Amniotic epithelial cell (primary cell): Measurements from ENCODE around the gene PKHD1.

Source experiments
- DNase-seq: peaks from one replicate; pipeline ENCODE4 v3.0.0-alpha.2; 2010; ENCODE audit warnings: low read depth

Gene PKHD1

DNA sequence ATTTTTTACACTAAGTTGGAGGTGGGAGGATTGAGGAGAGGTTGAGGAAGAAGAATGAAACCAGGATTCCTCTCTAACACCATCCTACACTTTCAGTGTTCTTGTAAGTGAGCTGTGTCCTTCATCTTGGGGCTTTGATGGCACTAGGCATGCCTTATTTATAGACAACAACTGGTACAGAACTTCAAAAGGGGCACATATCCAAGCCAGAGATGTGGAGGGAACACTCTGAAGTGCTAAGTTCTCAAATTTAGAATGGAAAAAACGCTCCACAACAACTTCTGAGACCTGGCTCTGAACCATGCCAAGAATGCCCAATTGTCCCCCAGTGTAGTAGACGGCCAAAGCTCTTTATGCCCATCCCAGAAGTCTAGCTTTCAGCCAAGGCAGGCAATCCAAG, 16.2 kb upstream of the PKHD1 start:
- no peak for DNase-seq

DNA sequence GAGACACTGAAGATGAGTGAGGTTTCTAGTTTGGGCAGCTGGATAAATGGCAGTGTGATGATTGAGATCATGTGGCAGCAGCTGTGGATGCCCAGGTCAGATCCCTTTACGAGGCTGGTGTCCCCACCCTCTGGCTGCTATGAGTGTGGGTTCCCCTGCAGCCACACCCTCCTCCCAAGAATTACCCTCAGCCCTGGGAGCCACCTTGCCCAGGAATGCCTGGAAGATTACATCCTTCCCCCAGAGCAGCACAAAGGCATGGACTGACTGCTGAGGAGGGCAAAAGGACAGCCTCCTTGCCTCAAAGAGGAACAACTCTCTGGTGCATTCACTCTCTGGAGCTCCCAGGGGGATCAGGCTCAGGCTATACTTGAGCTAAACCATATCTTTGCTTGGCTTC, 15.0 kb upstream of the PKHD1 start:
- DNase-seq: no peak

DNA sequence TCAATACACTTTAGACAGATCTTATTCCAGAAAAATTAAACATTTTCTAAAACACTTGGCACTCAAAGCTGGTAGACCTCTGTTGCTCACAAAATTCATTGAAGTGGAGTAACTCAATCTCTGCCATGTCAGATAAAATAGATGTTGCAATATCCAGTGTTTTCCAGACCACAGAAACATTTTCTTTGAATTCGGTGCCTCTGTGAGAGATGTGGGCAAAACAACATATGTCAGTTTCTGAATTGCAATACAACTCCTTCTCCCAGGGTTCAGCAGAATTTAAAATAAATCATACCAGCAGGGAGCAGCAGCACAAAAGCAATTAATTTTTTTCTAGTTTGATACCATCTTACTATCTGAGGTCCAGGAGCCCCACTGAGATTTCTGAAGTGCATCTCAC, 11.3 kb upstream of the PKHD1 start:
- DNase-seq: no peak

GRCh38 chr6:52089758-52090348, 2.4 kb upstream of the PKHD1 start:
- DNase-seq: peak; percentile 5

DNA sequence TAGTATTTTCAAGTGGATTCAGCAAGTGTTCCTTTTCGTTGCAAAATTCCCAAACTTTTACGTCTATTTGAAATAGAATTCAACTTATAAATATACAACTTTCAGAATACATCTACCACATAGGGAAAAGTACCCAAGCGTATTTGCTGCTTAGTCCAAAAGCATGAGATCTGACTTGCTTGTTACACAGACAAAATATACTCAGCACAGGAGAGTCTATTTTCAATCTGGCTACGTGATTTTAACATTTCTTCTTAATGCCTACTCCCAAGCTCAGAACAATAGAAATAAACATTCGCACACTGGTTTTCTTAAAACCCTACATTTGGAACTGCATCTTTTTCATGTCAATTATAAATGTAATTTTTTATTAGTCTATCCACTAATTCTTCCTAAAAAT, 672 bp downstream of the PKHD1 start:
- DNase-seq: no peak

- no peak for DNase-seq
Observed at GRCh38 chr6:52081237-52081636, 6.2 kb downstream of the PKHD1 start.

DNA sequence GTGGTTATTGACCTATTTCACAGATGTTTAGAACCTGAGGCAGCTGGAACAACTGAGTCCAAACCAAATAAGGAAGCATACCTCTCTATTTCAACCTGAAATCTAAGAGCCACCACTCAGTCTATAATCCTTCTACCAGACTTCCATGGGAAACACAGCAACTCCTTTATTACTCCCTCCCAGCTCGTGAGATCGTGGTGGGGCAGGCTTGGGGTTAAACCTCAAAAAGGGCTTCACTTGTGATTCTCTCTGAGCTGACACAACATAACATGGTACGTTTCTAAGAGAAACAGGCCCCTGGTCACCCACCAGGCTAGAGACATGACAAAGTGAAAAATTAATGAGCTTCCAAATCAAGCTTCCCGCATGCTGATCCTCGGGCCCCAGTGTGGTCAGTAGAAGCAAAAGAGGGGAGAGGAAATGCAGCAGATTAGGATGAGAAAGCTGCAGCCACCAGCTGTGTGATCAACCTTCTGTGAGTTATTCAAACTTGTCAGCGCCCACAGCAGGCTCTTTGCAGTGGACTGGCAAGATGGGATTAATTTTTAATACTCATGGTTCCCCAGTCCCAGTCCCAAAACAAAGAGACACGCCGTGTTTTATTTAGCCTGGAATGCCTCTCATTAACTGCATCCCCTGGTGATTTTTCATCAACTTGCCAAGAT, 9.3 kb downstream of the PKHD1 start:
- no peak for DNase-seq

DNA sequence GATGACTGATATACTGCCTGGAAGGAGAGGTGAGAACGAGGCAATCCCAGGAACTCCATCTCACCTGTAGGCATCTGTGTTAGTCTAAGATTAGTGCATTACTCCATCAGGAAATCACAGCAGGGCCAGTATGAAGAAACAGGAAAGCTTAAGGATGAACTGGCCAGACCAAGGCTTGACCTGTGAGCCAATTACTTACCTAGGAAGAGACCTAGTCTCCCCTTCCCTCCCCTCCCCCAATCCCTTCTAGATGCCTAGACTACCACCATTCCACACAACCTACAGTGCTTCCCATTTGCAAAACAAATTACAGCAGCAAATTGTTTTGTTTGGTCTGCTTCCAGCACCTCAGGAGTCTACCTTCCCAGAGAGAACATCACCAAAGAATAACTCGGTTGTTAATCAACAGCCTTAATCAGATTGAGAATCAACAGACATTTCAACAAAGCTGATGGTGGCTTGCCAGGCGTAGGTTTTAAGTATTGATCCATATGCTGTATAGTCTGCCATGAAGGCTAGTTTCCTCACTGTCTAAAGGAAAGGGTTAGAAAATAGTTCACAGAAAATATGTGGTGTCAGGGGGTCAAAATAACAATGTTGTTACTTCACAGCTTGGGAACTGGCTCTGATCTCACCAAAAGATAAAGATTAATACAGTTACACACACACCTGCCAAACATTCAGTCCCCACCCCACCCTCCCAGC, 10.1 kb downstream of the PKHD1 start:
- DNase-seq: no peak

- no peak for DNase-seq
Observed at GRCh38 chr6:52076791-52077179, 10.6 kb downstream of the PKHD1 start.

- DNase-seq: no peak
Observed at GRCh38 chr6:52074716-52075115, 12.7 kb downstream of the PKHD1 start.

DNA sequence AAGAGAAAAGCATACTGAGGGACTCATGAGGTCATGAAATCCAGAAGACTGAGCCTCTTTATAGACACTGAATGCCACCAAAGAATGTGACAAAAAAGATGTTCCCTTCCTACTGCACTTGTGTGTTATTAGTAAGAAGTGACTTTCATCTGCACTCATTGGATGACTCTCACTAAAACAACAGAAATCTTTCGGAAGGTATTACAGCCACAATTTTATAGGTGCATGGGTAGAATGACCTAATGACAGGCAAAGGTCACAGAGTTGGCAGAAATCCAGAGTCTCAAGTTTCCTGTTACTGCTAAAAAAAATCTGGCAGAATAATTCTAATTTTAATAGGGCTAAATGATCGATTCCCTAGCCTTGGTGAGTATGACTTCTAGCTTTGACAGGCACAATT, 13.3 kb downstream of the PKHD1 start:
- DNase-seq: no peak

DNA sequence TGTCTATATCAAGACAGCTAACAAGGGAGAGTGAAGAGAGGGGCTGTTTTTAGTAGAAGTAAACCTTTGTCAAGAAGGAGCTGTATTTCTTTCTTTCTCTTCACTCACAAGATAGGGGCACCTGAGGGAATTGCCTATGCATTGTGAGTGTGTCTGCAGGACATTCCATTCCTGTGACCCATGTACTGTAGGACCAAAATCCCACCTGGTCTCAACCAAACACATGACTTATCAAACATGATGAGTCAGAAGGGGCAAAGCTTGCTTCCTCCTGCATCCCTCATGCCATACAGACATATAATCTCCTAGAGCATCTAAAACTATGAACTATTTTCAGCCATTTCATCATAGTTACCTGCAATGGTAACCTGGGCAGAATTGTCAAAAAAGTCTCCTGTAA, 21.8 kb downstream of the PKHD1 start:
- DNase-seq: peak; percentile 1

DNA sequence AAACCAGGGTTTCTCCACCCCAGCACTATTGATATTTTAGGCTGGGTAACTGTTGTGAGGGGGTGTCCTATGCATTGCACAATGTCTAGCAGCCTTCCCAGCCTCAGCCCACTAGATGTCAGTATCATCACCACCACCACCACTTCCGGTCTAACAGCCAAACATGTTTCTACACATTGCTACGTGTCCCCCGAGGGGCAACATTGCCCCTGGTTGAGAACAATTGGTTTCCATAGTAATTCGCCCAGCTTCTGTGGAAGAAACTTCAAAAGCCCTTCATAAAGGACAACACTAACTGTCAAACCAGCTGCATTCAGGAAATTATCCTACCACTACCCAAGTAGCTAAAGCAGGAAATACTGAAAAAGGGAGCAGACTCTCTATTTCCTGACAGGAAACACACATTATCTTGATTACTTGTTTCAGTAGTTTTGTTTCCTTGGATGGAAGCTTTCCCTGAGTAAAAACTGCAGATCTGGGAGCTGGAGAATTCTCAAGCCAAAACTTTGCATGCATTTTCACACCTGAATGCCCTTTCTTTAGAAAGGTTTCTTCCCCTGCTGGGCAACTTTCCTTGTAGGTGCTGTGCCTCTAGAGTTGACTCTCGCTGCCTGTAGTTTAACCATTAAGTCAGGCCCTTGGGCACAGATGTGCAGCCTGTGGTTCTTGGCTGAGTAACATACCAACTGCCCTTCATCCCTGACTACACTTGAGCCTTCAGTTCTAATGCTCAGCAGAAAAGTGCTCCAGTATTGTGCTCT, 23.6 kb downstream of the PKHD1 start:
- peak; percentile 21 for DNase-seq

DNA sequence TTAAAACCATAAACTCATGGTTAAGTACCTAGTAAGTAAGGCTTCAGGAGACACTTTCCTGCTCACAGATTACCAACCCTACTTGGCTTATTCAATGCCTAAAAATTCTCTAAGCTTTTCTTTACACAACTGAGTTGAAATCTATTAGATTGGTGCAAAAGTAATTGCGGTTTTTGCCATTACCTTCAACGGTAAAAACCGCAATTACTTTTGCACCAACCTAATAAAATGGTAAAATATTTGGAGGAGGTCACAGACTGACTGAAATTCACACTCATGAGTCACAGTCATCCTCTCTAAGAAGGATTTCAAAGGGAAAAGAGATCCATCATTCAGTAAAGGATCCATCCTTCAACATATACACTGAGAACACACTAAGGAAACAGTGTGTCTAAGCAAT, 25.9 kb downstream of the PKHD1 start:
- no peak for DNase-seq

- no peak for DNase-seq
Observed at GRCh38 chr6:52059821-52060220, 27.6 kb downstream of the PKHD1 start.

DNA sequence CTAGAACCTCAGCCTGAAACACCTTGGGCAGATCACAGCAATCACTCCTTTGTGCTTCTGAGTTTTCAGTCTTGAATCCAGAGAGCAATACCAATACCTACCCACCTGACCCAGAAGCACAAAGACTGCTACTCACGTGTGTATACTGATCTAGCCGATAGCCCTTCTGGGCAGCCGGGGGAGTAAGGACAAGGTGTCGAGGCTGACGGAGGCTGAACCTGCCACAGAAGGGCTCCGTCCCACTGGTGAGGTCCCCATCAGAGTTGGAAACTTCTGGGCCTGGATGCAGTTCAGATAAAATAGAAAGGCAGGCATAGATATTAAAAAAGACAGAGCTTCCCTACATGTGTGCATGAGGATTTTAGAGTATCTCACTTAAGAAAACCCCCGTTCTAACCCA, 32.0 kb downstream of the PKHD1 start:
- DNase-seq: no peak

DNA sequence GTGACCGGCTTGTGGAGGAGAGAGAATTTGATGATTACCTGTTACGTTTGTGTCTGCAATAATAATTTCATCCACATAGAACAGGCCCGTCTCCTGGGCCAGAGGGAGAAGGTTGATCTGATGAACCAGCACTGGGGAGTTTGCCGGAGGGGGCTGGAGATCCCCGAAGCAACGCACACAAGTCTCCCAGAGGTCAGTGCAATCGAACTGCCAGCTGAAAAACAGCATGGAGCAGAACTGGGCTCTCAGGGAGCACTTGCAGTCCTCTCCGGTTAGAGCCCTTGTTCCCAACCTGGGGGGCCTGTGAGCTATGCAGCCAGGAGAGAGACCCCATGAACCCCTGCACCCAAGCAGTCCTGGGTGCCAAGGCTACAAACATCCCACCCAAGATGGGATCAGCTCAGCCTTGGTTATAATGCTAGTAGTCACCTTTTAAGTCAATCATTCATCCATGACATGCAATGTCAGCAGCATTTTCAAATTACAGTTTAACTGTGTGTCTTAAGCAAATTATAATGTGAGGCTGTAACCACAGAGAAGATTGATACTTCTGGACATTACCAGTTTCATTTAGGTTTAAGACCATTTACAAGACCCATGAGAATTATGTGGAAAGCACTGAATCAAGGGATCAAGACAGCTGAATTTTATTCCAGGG, 34.2 kb downstream of the PKHD1 start:
- DNase-seq: no peak

DNA sequence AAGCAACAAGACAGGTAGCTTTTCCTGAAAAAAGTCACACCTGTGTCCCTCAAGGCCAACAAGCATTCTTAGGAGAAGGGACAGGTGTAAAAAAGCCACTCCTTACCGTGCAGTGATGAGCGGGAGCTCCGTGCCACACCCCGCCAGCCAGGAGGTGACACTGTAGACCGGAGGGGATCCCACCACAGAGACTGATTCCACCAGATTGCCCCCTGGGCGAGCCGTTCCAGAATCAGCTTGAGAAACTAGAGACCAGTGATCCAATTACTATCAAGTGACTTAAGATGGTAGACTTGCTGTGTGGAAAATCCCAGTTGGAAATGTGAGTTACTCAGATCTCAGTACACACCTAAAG, 37.4 kb downstream of the PKHD1 start:
- DNase-seq: no peak

DNA sequence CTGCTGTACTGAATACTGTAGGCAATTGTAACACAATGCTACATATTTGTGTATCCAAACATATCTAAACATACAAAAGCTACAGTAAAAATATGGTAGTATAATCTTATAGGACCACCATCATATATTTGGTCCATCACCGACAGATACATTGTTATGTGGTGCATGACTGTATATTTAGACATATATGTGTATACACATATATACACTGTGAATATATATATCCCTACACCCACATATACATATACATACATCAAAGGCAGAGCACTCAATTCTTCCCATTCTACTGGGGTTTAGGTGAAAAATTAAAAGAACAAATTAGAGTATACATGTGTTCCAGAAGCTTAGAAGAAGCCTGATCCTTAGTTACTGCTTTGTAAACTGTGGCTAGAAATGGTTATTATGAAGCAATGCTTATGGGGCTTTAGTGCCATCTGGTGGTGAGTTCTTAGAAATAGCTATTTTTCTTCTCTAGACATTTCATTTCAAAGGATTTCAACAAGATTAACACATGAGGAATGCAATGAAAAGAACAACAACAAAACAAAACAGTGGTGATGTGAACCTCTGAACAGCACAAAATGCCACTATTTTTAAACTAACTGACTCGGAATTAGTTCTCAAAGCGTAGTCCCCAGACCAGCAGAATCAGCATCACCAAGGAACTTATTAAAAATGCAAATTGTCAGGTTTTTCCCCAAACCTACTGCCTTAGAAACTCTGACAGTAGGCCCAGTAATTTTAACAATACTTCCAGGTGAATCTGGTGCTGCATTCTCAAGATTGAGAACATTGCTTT, 38.0 kb downstream of the PKHD1 start:
- peak; percentile 30 for DNase-seq

DNA sequence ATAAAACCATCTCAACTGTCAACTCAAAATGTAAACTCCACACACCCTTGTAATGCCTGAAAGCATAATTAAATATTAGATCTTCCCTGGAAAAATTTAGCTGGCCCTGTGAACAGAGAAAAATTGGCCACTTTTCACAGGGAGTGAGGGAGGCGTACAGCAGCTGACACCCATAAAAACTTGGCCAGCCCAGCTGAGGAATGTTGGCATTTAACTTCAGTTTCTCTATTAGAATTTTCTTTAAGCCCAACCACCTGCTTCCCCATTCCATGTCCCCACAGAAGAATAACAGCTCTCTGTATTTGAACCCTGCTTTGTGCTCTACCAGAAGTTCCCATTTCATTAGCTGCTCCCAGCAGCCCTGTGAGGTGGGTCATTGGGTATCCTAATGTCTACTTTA, 41.0 kb downstream of the PKHD1 start:
- no peak for DNase-seq

GRCh38 chr6:52045481-52045880, 41.9 kb downstream of the PKHD1 start:
- DNase-seq: no peak

GRCh38 chr6:52045033-52045432, 42.4 kb downstream of the PKHD1 start:
- DNase-seq: no peak
